A673 (cell line): Measurements from ENCODE around the gene SLC25A39.

Experiments used
- CTCF ChIP-seq: fragments of 300-800, 200-600 bp; sonication (generic); conservative IDR thresholded peaks from 2 replicates; pipeline ENCODE4 v1.5.1; 2017; ENCODE audit warnings: low read depth, mild to moderate bottlenecking, antibody characterized with exemption, low read length, moderate library complexity, mixed read lengths
- EZH2 ChIP-seq: fragments of 200-600 bp; sonication (generic); IDR thresholded peaks from 2 replicates; pipeline ENCODE4 v1.6.1; 2017; ENCODE audit warnings: borderline replicate concordance, low read depth, mild to moderate bottlenecking, mixed read lengths, antibody characterized with exemption, low read length; ENCODE audit not compliant: poor library complexity, severe bottlenecking

- TF ChIP-seq CTCF (no peak), EZH2 (no peak)
Measured at GRCh38 chr17:44326861-44327444, 2.3 kb upstream of the SLC25A39 start.
